HG03060 (cell line): ENCODE data around the gene S100A8.

ENCODE experiments used
- ATAC-seq: cut with Tn5 transposase; IDR thresholded peaks from one replicate; pipeline ENCODE4 v1.9.1; 2021; ENCODE audit warnings: low read depth, moderate number of reproducible peaks; ENCODE audit not compliant: unreplicated experiment

S100A8 gene

GRCh38 chr1:153364156-153364555 lies 26.7 kb downstream of the S100A8 start:
- ATAC-seq, result no peak

GRCh38 chr1:153363641-153364040 lies 27.2 kb downstream of the S100A8 start:
- no peak for ATAC-seq

GRCh38 chr1:153362187-153362775 lies 28.6 kb downstream of the S100A8 start:
- no peak for ATAC-seq

- ATAC-seq, result no peak
These were observed 29.3 kb downstream of the S100A8 start for GRCh38 chr1:153361480-153362109.

DNA sequence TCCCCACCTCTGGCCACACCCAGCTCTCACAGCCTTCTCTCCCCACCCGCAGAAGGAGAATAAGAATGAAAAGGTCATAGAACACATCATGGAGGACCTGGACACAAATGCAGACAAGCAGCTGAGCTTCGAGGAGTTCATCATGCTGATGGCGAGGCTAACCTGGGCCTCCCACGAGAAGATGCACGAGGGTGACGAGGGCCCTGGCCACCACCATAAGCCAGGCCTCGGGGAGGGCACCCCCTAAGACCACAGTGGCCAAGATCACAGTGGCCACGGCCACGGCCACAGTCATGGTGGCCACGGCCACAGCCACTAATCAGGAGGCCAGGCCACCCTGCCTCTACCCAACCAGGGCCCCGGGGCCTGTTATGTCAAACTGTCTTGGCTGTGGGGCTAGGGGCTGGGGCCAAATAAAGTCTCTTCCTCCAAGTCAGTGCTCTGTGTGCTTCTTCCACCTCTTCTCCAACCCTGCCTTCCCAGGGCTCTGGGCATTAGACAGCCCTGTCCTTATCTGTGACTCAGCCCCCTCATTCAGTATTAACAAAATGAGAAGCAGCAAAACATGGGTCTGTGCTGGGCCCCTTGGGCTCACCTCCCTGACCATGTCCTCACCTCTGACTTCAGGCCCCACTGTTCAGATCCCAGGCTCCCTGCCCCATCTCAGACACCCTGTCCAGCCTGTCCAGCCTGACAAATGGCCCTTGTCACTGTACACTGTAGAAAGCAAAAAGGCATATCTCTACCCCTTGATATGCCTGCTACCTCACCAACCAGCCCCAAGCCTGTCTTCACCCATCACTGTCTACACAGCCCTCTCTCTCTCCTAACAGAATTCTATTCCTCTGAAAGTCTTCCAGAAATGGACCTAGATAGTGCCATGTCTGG lies 30.0 kb downstream of the S100A8 start:
- no peak for ATAC-seq

DNA sequence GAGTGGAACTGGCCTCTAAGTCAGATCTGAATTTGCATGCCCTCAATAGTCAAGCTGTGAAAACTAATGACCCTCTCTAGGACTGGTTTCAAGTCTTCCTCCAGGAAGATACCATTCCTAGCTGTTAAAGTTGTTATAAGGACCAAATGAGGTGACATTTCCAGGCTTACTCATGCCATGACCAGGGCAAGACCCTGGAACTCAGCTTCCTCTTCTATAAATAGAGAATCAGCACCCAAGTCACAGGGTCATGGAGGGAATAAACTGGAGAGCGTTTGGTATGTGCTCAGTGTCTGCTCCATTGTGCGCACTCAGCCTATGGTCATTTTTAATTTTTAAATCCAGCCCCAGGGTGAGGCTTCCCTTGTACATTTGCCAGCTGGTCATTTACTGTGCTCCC lies 30.7 kb downstream of the S100A8 start:
- no peak for ATAC-seq

DNA sequence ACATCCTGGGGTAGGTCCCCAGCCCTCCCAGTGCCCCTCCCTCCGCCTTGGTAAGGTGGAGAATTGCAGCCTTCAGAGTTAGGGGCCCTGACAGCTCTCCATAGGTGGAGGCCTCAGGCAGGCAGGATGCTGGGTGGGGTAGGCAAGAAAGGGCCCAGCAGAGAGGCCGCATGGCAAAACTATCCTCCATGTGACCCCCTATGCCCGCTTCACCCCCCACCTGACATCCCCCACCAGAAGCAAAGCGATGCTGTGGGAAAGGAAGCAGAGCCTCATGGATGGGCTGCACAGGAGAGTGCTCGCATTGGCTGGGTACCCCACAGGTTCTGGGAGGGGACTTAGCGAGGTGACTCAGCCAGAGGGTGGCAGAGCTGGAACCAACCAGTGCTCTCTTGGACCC lies 31.6 kb downstream of the S100A8 start:
- ATAC-seq, result no peak

GRCh38 chr1:153358691-153358975 lies 32.2 kb downstream of the S100A8 start:
- no peak for ATAC-seq

DNA sequence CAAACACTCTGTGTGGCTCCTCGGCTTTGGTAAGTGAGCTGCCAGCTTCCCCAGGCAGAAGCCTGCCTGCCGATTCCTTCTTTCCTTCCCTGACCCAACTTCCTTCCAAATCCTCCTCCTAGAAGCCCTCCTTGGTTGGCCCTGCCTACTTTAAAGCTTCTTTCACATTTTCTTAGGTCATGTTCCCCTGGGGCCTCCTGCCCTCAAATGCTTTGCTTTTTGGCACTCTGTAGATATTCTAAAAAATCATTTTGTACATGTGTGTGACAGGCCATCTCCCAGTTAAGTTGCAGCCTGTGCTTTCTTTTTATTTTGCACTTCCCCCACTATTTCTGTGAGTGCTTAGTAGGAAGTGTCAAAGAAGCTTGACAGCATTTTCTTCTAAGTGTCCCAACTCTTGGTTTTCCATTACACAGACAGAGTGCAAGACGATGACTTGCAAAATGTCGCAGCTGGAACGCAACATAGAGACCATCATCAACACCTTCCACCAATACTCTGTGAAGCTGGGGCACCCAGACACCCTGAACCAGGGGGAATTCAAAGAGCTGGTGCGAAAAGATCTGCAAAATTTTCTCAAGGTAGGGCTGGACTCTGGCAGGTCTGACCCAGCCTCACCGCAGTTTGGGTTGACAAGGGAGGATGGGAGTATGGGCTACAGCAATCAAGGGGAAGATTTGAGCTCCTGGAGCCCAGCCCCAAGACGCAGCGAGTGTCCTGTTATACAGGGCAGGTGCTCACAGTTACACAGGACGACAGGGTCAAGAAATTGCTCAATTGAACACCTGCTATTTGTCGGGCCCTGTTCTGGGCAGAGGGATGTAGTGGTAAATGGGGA lies 32.8 kb downstream of the S100A8 start, which contains the start of gene S100A9:
Gene S100A9, plus strand, starts transcription at position 2 of the 838 bp plus-strand sequence. Its CDS starts 430 bp downstream, at position 432.
- ATAC-seq, result no peak

DNA sequence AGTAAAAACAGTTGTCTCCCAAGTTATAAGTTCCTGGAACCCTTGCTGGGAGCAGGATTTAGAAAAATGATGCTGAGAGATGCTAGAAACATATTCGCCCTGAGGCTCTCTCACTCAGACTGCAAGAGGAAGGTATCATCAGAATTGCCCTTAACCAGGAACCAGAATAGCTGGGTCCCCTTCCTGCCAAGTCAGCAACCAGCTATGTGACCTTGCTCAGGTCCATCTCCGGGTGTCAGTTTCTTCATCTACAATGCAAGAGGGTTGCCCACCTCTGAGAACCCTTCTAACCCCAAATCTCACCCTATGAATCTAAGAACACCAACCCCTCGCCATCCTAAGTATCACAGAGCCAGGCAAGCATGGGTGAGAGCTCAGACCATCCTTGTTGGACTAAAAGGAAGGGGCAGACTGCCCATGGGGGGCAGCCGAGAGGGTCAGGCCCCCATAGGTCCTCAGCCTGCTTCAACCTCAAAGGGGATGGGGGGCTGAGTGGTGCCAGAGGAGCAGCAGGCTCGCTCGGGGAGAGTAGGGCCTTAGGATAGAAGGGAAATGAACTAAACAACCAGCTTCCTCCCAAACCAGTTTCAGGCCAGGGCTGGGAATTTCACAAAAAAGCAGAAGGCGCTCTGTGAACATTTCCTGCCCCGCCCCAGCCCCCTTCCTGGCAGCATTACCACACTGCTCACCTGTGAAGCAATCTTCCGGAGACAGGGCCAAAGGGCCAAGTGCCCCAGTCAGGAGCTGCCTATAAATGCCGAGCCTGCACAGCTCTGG lies 33.6 kb downstream of the S100A8 start:
- no peak for ATAC-seq

DNA sequence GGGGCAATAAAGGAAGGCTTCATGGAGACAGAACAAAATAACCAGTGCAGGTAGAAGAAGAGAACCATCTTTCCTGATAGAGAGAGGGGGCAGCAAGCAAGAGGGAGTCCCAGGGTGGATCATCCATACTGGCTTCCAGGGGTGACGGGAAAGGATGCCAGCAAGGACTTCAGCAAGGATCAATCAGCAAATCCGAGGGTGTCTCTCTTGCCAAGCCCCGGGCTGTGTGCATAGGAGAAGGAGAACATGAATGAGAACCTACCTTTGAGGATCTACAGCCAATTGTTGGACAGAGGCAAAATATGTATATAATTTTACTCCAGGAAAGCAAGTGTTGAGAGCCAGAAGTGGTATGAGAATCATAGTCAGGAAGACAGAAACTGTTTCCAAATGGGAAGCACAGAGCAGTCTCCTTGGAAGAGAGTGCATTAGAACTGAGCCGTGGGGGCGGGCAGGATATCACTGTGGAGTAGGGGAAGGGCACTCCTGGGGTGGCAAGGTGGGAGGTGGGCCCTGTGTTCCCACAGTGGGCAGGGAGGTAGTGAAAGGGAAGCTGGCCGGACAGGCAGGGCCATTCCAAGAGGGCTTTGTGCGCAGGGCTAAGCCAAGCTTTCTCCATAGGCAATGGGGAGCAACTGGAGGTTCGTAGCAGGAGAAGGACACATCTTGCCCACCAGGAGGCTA lies 34.3 kb downstream of the S100A8 start:
- ATAC-seq, result no peak

- ATAC-seq, result no peak
These were observed 35.3 kb downstream of the S100A8 start for GRCh38 chr1:153355445-153356071.

- no peak for ATAC-seq
These were observed 36.2 kb downstream of the S100A8 start for GRCh38 chr1:153354515-153355193.

DNA sequence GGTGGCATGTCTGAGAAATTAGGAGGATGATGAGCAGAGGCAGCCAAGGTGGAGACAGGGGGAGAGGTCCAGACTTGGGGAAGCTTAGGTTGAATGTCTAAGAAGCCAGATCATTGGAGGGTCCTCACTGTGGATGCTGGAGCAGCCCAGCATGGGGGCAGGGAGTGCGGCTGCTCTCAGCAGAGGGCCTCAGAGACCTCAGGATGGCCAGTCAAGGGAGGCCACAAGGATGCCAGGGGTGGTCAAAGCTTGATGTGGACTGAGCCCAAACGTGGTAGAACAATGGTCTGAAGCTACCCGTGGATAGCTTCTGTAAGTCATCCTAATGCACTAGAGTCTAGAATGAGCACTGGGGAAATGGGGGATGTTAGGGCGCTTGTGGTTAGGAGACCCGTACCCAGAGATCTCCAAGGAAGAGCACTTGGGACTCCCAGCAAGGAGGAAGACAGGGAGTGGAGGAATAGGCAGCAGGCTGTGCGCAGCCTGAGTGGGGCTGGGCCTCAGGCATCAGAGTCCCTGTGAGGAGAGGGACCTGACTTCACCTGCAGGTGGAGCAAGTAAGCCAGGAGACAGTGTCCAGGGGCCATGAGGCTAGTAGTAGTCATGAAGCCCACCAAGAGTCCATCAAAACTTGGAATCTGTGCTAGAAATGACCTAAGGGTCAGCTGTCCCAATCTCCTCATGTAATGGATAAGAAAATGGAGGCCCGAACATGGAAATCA lies 37.5 kb downstream of the S100A8 start:
- no peak for ATAC-seq

DNA sequence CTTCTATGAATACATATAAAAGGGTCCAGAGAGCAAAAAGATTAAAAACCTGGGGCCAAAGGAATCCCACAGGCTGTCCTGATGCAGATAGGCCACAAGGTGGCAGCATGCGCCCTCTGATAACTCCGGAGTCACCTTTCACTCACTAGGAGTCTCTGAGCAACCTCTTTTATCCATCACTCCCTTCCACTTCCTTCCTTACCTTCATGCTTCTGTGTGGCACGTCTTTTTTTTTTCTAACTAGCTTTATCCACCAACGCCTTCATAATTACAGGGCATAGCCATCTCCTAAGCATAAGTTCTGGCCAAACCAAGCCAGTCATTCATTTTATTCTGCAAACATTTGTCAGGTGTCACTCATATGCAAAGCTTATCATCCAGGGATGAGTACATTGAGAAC lies 38.4 kb downstream of the S100A8 start:
- no peak for ATAC-seq

- ATAC-seq, result no peak
These were observed 40.4 kb downstream of the S100A8 start for GRCh38 chr1:153350321-153350957.
